ENCODE data around the gene DNAJC11. TPM values are rescaled to one million over a fixed set of nuclear protein-coding genes. Genes with fewer than 3 reads are reported as not detected.

The DNAJC11 gene
- total RNA-seq, 2 donors from 2014 or later, result 64.7 to 71.1 TPM

- WGBS, 2 experiments (ENCODE audit: insufficient coverage in 1 of 2, insufficient read length in 1 of 2), result 92% methylated on average over 1 of the region's 1 CpG; no CpG with 5 or more reads in 1 of the 2 experiments
These were observed 9.6 kb upstream of the DNAJC11 start for GRCh38 chr1:6711174-6711573.

GRCh38 chr1:6704746-6705145 is 3.1 kb upstream of the DNAJC11 start:
- Histone ChIP-seq H3K27me3 (ENCODE audit: control insufficient read depth, insufficient read depth, low read length, poor library complexity, severe bottlenecking) (peaks cover 20% of the 10 kb centered on the region), H3K36me3 (ENCODE audit: control insufficient read depth, insufficient read depth, low read length) (no peaks in the 10 kb centered on the region), H3K4me3 (ENCODE audit: low read length) (no peak overlapping the region), H3K4me1 (ENCODE audit: control insufficient read depth, insufficient read depth, low read length) (peaks cover 5% of the 10 kb centered on the region), H3K9me3 (ENCODE audit: control insufficient read depth, low read length) (no peaks in the 10 kb centered on the region), H3K27ac (ENCODE audit: low read depth, low read length) (no peak overlapping the region), H3K9ac (ENCODE audit: extremely low read depth, low read length, poor library complexity, severe bottlenecking) (no peak overlapping the region)
- peak; percentile 11 for DNase-seq
- H3K9me3 Mint-ChIP-seq, result no peaks in the 10 kb centered on the region
- TF ChIP-seq CTCF (conservative IDR thresholded peaks at IDR 0.05), result no peak
- H3K4me1 Mint-ChIP-seq, result peaks cover 13% of the 10 kb centered on the region
- H3K4me3 Mint-ChIP-seq, result no peak overlapping the region
- H3K27me3 Mint-ChIP-seq (ENCODE audit: insufficient read depth), result peaks cover 28% of the 10 kb centered on the region
- no peaks in the 10 kb centered on the region for H3K36me3 Mint-ChIP-seq (ENCODE audit: low read depth)
- WGBS, 2 experiments (ENCODE audit: insufficient coverage in 1 of 2, insufficient read length in 1 of 2), result 90 to 94% methylated on average over 3 to 5 of the region's 6 CpGs
- H3K27ac Mint-ChIP-seq, result no peak overlapping the region

More at GRCh38 chr1:6711174-6711573, 9.6 kb upstream of the DNAJC11 start:
- Mint-ChIP-seq H3K27me3 (ENCODE audit: insufficient read depth) (peaks cover 31% of the 10 kb centered on the region), H3K4me1 (no peaks in the 10 kb centered on the region), H3K9me3 (peaks cover 21% of the 10 kb centered on the region), H3K36me3 (ENCODE audit: low read depth) (no peaks in the 10 kb centered on the region), H3K27ac (no peak overlapping the region), H3K4me3 (no peak overlapping the region)
- no peak for DNase-seq
- Histone ChIP-seq H3K4me1 (ENCODE audit: control insufficient read depth, insufficient read depth, low read length) (no peaks in the 10 kb centered on the region), H3K4me3 (ENCODE audit: low read length) (no peak overlapping the region), H3K9ac (ENCODE audit: extremely low read depth, low read length, poor library complexity, severe bottlenecking) (no peak overlapping the region), H3K27me3 (ENCODE audit: control insufficient read depth, insufficient read depth, low read length, poor library complexity, severe bottlenecking) (peaks cover 20% of the 10 kb centered on the region), H3K9me3 (ENCODE audit: control insufficient read depth, low read length) (peaks cover 8% of the 10 kb centered on the region), H3K27ac (ENCODE audit: low read depth, low read length) (no peak overlapping the region), H3K36me3 (ENCODE audit: control insufficient read depth, insufficient read depth, low read length) (no peaks in the 10 kb centered on the region)
- no peak for TF ChIP-seq CTCF (conservative IDR thresholded peaks at IDR 0.05)

- H3K27me3 Mint-ChIP-seq (ENCODE audit: insufficient read depth), result peaks cover 18% of the 10 kb centered on the region
- no peaks in the 10 kb centered on the region for H3K9me3 Mint-ChIP-seq
- DNase-seq, result no peak
- H3K36me3 Mint-ChIP-seq (ENCODE audit: low read depth), result no peaks in the 10 kb centered on the region
- WGBS, 2 experiments (ENCODE audit: insufficient coverage in 1 of 2, insufficient read length in 1 of 2), result 91 to 100% methylated on average over 1 to 4 of the region's 4 CpGs
- Histone ChIP-seq H3K36me3 (ENCODE audit: control insufficient read depth, insufficient read depth, low read length) (no peaks in the 10 kb centered on the region), H3K4me1 (ENCODE audit: control insufficient read depth, insufficient read depth, low read length) (peaks cover 5% of the 10 kb centered on the region), H3K9ac (ENCODE audit: extremely low read depth, low read length, poor library complexity, severe bottlenecking) (no peak overlapping the region), H3K27ac (ENCODE audit: low read depth, low read length) (no peak overlapping the region), H3K9me3 (ENCODE audit: control insufficient read depth, low read length) (no peaks in the 10 kb centered on the region), H3K4me3 (ENCODE audit: low read length) (no peak overlapping the region), H3K27me3 (ENCODE audit: control insufficient read depth, insufficient read depth, low read length, poor library complexity, severe bottlenecking) (peaks cover 15% of the 10 kb centered on the region)
- H3K4me3 Mint-ChIP-seq, result no peak overlapping the region
- TF ChIP-seq CTCF (conservative IDR thresholded peaks at IDR 0.05), result no peak
- peaks cover 14% of the 10 kb centered on the region for H3K4me1 Mint-ChIP-seq
- H3K27ac Mint-ChIP-seq, result no peak overlapping the region
These were observed 1.4 kb upstream of the DNAJC11 start for GRCh38 chr1:6703016-6703415.

Data from endodermal cell (in vitro differentiated cells).